Fibroblast of gingiva (primary cell): Measurements from ENCODE around the gene SLIT3.

Experiments
- DNase-seq: peaks from one replicate; pipeline ENCODE4 v3.0.0-alpha.2; 2011; ENCODE audit warnings: low read depth

The SLIT3 gene

DNA sequence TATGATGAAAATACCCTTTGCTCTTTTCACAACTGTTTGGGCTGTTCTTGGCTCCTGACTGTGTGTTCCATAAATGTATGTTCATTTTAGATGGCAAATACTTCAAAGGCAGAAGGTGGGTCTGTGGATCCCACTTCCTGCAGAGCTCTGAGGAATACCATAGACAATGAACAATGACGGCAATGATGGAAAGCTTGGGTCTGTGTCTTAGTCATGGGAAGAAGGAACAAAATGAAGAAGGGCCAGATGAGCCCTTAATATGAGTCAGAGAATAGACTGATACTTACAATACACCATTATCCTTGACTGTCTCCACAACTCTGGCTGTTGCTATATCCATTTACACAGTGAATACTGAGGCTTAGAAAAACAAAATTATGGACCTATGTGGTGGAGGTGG lies 126.0 kb downstream of the SLIT3 start:
- DNase-seq, result no peak

DNA sequence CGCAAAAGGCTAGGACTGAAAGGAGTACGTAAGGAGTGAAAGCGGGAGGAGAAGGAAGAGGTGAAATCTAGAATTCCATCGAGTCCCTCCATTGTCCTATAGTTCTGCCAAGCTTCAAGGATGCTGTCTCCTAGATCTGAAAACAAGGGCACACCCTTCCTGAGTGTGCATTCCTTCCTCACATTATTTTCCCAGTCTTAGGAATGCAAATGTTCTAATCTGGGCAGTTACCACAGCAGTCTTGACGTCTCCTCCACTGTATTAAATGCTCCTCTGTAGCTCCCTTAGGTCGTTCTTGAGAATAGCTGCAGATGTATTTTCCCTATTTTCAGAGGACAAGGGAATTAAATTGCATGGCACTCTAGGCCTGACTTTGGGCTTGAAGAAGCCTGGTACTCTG lies 127.6 kb downstream of the SLIT3 start:
- no peak for DNase-seq

DNA sequence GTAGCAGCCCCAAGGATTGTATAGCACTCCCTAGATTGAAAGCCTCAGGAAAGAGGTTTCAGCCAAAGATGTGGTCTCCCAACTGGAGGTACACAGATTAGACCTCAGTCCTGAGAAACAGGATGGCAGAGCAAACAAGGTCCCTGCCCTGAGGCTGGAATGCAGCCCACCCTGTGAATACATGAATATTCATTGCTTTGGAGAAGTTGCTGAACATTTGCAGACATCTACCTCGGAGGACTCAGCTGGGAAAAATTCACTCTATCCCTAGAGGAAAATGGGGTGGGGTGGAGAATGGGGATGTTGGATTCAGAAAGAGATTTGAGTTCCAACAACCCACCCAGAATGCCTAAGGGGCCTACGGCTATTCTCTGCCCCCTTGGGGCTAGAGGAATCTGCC lies 129.4 kb downstream of the SLIT3 start:
- DNase-seq, result no peak

DNA sequence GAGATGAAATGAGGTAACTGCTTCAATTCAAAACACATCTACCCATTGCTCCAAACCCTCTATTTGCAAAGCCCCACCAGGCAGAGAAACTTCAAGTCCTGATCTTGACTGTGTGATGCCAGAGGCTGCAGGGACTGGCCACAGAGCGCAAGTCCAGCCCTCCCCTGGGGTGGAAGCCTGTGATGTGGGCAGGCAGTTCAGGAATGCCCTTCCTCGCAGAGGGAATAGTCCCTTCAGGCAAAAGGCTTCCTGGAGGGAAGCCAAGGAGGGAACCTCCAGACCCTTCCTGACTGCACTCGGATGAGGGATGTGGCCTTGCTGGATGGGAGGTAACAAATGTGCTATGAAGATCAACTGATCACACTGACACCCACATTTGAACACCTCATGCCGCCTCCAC lies 131.2 kb downstream of the SLIT3 start:
- no peak for DNase-seq

DNA sequence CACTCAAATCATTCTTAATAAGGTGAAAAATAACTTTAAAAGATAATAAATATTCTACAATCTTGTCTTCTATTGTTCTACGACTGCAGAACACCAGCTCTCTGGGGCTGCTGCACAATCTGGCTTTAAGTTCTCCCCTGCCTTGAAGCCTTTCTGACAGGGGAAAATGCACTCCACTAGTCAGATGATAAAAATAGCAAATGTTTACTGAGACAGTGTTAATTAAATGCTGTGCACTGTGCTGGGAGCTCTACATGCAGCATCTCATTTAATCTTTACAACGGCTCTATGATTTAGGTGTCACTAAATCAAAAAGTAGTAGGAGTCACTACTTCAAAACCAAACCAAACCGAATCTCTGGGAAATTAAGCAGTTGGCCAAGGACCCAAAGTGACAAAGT lies 132.7 kb downstream of the SLIT3 start:
- DNase-seq, result no peak

DNA sequence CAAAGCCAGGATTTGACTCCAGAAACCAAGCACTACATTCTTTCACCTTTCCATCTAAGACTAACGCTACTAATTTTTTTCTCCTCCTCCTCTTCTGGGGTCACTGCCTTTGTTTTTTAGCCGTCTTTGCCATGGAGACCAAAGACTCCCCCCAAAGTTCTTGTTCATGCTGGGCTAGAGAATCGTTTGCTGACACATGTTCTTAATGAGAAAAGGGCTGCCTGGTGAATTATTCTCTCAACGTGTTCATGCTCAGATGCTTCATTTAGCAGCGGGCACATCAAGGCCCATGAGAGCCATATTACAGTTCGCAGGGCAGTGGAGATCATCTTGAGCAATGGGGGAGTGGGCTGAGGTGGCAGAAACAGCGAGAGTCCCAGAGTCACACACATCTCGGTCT lies 134.9 kb downstream of the SLIT3 start:
- no peak for DNase-seq

DNA sequence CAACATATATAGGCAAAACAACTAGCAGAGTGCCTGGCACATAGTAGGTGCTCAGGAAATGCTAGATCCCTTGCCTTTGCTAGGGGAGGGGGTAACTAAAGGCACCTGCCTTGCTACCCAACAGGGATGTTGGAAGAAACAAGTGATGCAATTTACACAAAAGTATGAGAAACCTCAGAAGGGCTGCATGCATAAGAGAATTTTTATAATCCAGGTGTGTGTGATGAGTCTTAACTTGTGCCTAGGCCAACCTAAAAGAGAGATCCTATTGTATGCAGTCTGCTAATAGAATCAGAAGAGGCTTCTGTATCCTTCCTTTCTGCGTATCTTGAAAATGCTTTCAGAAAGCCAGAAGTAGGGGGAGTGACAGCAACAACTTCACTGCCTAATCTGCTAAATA lies 135.9 kb downstream of the SLIT3 start:
- DNase-seq, result no peak

DNA sequence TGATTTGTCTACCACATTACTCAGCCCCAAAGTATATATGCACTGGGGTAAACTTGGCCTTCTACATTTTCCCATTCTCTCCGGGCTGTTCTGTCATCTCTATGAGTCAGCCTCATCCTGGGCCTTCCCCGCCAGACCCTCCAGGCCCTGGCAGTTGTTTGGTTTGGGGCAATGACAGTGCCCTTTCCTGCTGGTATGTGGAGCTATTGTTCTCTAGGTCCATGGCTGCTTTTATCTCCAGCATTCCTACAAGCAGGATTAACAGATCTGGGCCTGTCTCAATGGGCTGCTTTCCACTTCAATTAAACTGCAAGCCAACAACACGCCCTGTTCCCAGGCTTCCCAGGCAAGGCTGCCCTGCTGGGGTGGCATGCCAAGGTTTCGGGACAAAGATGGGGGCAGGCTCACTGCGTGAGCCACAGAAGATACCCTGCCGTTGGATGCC lies 136.4 kb downstream of the SLIT3 start:
- peak; percentile 57 for DNase-seq

DNA sequence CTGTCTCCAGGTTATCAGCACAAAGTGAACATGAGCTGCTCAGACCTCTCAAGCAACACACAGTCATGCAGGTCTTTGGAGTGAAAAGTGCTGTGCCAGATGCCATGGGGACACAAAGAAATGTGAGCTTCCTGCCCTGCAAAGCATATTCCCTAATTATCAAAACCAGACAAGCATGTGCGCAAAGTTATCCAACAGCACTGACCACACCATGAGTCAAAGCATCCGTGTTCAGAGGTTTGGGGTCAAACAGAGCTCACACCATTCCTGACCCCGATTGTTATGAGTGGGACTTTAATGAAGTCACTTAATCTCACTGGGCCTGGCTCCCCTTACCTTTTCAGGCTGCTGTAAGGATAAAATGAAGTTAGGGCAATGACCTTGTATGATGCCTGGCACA lies 138.5 kb downstream of the SLIT3 start:
- peak; percentile 75 for DNase-seq

DNA sequence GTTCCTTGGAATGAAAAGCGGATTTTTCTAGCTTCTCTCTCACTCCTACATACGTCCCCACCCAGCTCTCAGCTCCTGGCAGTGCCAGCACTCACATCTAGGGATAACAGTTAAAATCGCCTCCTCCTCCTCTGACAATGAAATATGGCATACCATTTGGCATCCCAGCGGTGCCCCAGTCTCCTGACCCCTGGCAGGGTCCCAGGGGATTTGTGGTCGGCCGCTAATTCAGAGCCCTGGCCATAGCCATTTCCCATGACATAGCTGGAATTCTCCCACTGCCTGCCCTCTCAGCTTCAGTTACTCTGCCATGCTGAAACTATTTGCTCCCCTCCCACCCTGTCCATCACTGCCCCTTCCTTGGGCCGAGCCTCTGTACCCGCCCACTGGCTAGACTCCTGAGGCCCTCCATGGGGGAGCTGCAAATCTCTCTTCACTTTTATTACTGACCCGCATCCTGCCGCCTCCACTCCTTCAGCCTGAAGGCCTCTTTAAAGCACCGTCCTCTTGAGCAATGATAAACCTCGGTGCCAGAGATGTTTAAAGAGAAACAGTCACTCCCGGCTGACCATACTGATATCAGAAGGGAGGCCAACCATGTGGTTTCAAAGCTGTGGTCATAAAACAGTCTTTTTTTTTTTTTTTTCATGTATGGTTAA lies 139.8 kb downstream of the SLIT3 start:
- peak; percentile 98 for DNase-seq

DNA sequence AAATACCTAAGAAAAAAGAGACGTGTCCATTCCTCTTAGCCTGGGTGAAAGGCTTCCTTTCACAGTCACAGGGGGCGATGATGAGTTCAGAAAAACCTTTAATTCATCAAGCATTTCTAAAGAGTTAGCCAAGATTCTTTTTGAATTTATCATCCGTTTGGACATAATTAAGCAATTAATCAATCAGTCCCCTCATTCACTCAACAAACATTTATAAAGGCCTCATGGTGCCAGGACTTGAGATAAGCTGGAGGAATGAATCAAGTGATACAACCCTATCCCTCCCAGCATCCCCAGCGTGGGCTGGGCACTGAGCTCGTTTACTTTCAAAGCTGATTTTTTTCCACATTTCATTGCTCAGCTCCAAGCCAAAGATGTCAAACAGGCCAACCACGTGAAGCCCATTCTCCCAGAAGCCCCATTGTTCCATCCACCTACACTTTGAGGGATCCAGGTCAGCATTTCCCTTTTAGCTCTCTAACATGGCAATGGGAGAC lies 140.5 kb downstream of the SLIT3 start:
- peak; percentile 14 for DNase-seq

DNA sequence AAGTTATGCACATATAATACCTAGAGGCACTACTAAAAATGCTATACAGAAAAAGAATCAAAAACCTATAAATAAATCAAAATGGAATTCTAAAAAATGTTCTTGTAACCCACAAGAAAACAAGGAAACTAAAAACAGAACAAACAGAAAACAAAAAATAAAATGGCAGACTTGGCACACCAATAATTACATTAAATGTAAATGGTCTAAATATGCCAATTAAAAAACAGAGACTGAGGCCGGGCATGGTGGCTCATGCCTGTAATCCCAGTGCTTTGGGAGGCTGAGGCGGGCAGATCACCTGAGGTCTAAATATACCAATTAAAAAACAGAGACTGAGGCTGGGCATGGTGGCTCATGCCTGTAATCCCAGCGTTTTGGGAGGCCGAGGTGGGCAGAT lies 142.2 kb downstream of the SLIT3 start:
- no peak for DNase-seq

DNA sequence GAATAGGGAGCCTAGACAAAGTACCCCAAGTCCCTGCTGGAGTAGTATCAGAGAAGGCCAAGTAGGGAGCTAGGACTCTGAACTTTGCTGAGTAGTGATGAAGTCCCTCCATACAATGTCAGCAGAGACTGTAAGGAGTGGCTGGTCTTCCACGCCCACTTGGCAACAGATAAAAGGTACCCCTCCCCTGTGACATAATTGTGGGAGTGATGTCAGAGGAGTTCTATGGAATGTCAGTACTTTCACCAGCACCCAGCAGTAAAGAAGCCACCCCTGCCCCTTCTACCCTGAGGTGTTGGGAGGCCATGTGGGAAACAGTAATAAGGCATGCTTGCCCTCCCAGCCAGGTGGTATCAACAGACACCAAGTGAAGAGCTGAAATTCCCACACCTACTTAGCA lies 143.9 kb downstream of the SLIT3 start:
- no peak for DNase-seq

DNA sequence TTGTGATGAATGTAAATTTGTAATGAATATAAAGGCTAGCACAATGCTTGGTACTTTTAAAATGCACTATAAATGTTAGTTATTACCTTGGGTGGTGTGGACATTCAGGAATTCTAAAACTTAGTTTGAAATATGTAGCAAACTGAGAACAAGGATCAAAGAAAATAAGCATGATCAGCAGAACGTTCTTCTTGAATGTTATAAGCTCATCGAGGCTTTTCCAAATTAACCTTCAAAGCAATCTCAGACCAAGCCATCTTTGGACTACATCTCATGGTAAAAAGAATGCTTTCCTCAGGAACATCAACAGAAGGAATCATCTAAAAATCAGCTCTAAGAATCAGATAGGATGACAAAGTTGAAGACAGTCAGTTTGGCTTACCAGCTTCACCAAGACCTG lies 146.3 kb downstream of the SLIT3 start:
- no peak for DNase-seq

DNA sequence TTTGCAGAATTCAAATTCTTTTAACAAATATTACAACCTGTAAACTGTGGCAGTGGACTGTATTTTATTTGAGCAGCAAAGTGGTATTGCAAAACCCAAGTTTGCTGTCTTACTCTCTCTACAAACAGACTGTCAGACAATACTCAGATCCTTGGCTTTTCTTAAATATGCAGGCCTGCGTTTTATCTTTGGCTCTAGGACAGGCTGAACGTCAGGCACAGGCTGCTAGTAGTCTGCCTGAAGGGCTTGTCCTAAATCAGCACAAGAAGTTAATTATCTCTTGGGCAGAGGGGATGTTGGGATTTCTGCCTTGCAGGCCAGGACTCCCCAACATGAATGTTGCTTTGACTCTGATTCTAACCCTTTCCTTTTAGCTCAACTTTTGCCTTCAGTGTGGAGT lies 147.5 kb downstream of the SLIT3 start:
- DNase-seq, result peak; percentile 21

DNA sequence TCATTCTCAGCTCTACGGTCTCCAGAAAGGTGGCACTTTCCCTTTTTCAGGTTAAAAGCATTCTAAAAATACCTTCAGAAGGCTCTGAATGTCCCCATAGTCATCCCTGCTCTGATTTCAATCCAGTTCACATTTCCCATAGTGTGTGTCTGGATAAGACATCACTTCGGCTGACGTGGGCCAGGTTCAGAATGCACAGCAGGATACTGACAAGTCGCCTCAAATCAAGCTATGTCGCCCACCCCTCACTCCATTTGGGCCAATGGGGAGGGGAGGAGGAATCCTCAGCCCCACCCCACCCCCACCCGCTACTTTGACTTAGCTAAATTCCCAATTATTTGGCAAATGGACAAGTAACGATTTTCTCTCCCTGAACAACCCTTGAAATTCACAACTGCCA lies 148.0 kb downstream of the SLIT3 start:
- no peak for DNase-seq

DNA sequence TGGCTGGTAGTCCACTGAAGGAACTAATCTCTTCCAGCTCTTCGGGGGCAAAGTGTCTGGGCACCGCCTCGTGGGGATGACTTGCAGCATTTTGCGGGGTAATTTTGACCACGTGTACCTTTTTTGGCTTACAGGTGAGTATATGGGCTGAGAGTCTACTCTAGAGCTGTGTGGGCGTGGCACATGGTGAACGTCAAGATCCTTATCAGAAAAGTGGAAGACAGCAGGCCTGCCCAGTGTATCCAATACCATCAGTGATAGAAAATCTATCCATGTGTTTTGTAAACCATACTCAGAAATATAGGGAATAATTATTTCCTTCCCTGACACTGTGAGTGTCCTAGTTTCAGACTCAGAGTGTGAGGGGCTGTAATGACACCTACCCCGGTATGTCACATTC lies 148.5 kb downstream of the SLIT3 start:
- DNase-seq, result no peak

DNA sequence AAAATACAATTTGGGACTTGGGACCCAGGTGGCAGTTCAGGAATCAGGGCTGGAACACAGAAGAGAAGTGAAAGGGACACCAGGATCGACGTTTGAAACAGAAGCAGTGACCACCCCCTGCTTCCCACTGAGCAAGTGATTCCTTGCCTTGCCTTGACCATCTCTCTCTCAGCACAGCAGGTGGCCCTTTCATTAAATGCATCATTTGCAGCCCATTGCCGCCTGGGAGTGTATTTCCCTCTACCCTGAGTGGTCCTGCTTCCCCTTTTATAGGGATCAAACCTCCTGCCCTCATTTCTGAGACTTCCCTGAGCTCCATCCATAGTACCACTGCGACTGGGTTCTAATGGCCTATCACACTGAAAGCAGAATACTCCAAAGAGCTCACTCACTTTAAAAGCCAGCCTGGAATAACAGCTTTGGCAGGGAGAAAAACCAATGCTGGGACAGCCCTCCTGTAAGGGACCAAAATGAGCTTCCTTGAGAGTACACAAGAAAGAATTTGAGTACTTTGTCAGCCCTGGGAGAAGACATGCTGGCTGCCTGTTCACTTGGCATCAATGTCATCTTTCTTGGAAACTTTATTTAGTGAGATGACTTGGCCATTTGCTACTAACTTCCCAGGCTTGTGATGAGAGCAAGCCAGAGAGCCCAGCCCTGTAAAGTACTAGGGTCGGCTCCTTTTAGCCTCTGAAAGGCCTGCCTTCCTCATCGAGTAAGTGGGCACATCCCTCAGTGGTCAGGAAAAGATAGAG lies 149.7 kb downstream of the SLIT3 start:
- DNase-seq, result no peak

DNA sequence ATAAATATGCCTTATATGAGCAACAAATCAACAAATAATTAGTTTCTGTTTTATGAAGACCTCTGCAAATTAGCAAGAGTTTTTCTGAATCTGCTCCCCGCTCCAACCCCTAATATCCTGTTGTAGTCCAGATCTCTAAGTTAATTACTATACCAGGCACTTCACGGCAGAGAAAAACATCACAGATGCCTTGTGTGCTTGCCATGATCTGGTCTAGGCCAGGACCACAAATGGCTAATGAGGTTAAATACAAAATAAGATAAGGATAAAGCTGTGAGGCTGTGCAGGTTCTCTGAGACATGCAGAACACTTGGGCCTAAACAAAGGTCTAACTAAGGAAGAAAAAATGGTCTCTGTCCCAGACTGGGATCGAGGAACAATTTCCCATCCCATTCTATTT lies 150.8 kb downstream of the SLIT3 start:
- no peak for DNase-seq

DNA sequence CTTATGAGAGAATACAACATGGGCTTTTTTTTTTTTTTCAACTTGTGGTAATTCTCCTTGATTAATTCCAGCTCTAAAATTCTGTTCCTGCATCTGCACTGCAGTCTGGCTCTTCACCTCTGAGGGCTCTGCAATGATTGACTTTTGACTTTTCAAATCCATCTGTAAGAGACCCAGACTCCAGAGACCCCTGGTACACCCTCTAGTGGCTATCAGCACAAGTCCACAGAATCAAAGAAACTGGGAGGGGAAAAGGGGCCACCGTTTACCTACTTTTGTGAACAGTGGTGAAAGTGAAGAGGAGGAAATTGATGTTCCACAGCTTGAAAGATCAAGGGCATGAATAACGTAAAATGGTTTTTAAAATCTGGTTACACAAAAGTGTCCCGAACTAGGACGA lies 151.6 kb downstream of the SLIT3 start:
- no peak for DNase-seq

DNA sequence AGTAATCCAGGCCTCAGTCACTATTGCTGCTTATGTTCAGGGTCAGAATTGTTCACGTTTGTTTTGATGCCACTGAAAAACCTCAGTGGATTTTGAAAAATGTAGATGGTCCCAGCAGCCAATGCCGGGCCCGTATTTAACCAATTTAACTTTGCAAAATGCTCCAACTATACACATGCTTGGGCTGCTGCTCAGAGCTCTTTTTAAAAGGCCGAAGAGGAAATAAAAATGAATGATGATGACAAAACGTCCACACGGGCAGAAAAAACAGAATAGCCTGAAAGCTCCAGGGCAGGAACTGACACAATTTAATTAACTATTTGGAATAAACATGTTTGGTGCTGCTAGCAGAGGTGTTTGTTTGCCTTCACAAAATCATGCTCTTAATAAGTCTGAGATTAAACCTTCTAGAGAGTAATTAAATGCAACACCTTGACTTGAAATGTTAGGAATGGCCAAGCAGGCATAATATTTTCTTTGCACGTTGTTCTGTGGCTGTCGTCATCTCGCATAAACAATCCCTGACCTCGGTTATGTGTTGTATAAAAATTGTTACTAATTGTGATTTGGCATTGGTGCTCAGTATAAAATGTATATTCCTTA lies 152.7 kb downstream of the SLIT3 start:
- DNase-seq, result no peak

DNA sequence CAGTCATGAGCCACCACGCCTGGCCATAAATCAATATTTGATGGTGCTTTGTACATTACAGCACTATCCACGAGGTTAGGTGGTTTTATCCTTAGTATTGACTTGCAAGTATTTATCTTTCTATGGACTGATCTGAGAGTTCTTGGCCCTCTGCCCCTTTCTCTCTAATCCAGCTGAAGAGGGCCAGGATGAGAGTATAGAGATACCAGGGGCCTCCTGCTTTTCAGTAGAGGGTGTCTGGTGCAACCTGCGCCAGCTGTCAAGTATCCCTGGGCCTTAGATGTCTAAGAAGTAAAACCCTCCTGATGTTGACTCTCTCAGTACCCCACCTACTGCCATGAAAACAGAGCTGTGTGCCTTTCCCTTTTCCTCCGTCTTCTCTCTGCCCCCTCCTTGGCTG lies 153.4 kb downstream of the SLIT3 start:
- DNase-seq, result no peak

DNA sequence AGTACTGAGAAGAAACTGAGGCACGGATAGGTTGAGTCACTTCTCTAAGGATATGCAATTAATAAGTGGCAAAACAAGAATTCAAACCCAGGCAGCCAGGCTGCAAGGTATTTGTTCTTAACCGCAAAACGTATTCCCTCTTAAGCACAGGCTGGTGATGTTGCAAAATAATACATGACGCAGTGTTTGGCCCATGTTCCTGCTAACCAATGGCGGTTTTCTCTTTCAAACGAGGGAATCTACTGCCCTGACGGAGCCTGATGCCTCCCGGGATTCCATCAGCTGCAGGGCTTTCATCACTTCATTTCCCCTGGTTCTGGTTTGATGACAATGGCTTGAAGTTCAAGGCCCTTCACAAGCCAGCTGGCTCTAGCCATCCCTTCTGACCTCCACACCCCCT lies 154.8 kb downstream of the SLIT3 start:
- DNase-seq, result peak; percentile 81
